GF-D8 (cell line): ENCODE results near the gene ZFYVE21.

ENCODE experiments used
- DNase-seq: peaks from one replicate; lab custom pipeline; 2025; lab: John Stamatoyannopoulos, UW

Gene ZFYVE21

DNA sequence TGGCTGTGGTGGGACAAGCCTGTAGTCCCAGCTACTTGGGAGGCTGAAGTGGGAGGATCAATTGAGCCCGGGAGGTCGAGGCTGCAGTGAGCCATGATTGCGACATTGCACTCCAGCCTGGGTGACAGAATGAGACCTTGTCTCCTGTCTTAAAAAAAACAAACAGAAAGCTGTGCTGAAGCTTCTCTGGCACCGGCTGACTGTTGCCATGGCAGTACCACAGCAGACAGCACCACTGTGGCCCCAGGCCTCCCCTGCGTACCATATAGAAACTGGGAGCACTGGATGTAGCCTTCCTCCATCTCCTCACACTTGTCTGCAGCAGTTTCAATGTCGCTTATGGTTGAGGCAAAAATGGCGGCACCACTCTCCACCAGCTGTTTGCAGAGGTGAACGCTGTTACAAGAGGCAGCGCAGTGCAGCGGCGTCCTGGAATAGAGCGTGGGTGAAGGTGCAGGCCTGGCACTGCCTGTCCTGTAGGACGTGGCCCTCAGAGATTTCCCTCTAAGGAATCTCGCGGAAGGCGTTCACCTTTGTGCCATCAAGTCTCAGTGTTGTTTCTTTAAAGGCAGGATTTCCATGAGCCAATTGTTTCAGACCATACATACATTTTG, 21.9 kb downstream of the ZFYVE21 start:
- DNase-seq, result no peak

DNA sequence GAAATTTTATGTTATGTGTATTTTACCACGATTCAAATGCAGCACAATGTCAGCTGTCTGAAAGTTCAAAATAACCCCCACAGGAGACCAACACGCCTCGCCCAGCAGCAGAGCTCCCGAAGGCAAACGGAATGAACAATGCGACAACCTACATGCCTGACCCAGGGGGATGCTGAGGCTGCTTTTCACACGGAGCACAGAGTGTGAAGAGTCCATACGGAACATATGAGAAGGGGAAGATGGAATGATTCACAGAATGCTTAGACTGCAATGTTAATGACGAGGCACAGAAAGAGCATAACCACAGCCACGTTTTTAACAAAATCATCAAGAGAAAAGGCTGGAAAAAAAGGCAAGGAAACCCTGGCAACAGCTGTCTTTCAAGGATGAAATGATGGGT, 22.6 kb downstream of the ZFYVE21 start:
- DNase-seq, result no peak

DNA sequence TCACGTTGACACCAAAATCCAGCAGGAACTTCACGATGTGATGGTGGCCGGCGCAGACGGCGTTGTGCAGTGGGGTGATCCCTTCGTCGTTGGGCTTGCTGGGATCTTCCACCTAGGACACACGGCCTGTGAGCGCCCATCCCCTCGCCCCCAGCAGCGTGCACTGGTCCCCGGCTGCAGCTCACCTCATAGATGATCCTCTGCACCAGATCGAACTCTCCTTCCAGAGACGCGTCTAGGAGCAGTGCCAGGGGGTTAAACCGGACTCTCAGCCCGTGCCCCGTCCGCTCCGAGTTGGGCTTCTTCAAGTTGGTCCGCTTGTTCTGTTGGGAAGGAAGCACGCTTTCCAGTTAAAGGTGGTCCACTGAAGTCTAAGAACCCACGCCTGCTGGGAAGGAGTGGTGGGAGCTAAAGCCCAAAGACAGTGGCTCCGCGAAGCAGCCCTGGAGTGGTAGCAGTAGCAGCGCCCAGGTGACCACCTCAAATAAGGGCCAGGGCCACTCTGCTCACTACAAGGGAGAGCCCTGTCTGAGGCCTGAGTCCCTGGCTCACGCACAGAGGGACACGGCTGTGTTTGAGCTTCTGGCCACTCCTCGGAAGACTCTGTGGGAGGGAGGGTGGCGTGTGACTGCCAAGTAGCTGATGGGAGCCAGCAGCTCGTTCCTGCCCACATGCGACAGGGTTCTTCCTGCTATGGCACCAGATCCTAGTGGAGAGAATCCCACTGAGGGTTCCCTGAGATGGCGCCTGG, 23.3 kb downstream of the ZFYVE21 start:
- DNase-seq, result no peak

DNA sequence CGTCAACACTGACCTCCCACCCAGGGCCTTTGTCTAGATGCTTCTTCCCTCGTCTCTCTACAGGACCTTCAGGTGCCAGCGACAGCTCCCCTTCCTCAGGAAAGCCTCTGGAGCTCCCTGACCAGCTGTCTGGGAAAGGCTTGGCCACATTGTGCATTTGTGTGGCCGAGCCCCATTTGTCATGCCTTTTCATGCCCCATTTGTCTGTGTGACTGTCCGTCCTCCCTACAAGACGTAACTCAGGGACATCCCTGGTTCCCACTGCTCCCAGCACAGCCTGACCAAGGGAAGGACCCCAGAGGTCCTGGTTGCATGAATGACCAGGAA, 23.8 kb downstream of the ZFYVE21 start:
- no peak for DNase-seq

DNA sequence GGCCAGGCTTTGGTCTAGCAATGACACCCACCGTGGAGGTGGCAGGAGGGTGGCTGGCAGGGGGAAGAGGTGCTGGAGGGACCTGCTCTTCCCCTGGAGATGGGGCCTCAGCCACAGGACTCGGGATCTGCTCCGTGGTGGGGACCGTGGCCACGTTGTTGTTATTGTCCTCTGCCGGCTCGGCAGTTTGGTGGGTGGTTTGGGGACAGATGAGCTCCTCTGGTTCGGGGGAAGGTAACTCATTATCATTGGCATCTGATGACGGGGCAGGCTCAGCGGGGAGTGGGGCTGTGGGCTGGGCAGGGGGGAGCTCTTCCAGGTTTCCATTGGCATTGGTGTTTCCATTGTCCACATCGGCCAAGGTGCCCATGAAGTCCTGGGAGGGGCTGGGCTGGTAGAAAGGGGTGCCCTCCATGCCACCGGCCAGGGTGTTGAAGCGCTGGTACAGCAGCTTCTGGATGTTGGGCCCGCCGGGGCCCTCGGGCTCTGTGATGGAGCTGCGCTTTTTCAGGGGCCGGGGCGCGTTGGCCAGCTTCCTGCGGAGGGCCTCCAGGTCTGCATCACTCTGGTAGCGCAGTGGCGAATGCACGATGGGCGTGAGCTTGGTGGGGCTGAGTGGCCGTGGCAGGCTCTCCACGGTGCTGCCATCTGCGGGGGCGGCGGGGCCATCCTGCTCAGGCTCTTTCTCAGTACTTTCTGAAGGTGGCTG, 24.3 kb downstream of the ZFYVE21 start:
- DNase-seq, result no peak

DNA sequence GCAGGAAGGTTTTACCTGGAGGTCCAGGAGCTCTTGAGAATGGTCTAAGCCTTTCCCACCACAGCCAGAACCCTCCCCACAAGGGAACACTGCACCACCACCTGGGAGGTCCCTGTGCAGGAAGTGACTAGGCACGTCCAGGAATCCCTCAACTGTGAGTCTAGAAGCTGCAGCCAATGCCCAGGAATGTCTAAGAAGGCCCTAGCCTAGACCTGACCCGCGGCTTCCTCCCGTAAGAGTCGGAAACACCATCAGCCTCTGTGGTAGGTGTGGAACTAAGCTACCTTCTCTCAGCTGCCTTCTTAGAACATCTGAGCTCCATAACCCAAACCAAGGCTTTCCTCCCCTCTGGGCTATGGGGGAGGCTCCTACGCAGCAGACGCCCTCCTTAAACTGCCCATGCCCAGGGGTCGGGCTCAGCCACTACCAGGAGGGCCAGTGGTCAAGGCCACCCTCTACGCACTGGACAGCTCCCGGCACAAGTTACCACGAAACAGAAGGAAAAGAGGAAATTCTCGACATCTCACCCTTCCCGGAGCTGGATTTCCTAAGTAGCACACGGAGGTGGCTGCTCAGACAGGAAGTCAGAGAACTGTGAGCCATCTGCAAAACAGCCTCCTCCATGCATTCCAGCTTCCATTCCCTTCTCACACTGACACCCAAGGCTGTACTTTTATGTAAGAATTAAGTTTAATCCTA, 25.5 kb downstream of the ZFYVE21 start:
- DNase-seq, result no peak

DNA sequence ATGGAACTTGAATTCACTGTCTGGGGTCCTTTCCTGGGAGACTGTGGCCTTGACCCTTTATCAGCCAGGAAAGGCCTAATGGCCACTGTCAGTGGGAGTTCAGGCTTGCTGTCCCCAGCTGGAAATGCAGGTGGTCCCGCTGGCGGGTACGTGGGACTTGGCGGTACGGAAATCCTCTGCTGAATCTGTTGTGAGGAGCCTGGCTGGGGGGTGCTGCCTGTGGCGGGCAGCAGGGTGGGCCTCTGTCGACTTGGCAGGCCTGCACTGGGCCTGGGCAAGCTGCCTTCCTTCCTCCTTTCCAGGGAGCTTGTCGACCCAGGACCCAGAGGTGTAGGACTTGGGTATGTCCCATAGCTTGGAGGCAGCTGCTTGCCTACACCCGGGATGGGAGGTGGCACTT, 26.3 kb downstream of the ZFYVE21 start:
- DNase-seq, result no peak

DNA sequence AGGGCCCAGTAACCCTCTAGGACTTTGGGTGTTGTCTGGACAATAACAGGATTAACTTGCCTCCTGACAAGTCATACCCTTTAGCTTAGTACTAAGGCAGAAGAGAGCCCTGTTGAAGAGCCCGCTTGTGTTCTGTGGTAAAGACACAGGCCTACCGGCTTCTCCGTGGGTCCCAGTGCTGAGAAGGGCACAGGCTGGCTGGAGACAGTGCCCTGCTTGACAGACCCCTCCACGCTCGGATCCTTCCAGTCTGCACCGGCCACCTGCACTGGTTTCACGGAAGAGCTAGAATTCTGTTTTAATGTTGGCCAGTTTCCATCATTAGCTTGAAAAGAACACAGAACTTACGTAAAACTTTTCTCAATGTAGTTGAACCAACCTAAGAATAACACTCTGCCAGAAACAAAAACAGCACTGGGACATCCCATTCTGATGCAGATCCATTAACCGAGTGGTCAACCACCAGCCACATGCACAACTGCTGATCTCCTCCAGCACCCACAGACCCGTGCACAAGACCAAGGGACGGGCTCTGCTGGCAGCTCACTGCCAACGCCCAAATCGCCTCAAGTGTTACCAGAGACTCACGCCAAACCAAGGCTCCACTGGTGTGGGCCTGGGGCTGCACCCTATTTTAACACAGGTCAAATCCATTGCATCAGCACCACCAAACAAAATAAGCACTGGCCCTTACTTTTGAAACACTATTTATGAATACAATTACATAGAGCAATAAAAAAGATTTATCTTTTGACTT, 27.1 kb downstream of the ZFYVE21 start:
- DNase-seq, result no peak

DNA sequence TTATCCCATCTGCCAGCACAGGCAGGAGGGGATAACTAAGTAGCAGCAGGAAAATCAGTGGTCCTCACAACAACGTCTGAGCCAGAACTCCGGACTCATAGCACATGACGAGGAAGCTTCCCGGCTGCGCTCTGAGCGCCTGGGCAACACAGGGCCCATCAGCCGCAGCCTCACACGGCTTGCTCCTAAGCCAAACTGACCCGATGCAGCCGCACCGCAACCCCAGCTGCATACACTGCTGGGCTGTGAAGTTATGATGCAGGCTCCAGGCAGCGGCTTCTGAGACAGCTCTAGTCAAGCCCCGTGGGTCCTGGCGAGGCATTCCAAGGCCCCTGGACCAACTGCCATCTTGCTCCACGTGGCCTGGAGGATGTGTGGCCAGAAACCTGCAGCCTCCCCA, 28.1 kb downstream of the ZFYVE21 start:
- no peak for DNase-seq

DNA sequence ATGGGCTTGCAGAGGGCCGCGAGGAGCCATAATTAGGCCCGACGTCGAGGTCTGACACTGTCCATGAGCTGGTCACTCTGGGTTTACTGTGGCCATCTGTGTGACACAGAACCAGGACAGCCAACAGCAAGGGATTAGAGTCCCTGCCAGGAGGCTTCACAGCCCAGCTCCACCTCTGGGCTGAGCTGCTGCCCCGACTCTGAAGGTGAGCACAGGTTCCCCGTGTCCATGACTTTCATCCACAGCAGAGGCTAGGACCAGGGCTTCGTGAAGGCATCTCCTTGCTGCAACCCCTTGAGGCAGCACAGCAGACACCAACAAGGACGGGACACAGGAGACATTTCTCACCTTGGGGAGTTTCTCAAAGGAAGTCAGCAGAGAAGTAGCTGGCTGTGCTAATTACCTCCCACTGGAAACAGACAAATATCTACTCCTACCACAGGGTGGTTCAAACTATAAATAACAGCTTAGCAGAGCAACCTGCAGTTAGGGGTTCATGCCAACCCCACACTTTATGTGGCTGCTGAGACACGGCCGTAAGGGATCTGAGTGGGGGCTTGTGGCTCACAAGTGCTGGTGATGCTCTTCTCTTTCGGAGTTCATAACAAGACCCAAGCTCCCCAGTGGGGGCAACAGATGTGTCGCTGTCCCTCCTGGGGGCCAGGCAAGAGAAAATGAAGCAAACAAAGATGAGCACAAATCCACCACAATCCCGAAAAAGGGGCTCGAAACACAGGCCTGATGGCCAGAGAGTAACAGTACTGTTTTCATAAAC, 29.2 kb downstream of the ZFYVE21 start:
- no peak for DNase-seq

DNA sequence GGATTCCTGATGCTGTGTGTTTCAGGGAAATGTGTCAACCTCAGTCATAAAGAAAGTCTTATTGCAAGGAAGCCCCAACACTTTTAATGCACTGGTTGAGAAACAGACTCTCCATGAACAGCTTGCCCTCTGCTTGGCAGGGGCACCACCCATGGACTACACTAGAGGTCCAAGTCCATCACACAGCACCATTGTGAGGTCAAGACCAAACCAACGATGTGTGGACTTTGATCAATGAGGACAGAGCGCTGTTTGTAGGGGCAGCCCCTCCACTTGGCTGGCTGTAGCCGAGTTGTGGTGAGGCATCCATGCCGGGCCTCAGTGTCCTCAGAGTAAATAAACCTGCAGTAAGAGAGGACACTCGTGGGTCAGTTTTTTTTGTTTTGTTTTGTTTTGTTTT, 29.8 kb downstream of the ZFYVE21 start:
- no peak for DNase-seq

DNA sequence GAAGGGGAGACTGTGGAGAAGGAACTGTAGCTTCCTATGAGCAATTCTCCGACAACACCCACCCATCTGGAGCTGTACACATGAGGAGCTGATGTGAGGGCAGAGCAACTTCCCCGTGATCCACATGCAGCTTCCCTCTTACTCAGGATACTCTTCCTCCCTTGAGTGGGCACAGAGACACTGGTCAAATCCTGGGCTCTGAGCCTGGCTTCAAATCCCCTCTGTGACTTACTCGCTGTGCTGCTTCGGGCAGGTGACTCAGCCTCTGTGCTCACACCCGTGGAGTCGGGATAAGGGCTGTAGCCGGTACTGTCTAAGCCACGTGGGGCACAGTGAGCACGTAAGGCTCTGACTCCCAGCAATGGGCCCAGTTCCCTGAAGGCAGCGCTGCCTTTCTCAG, 31.1 kb downstream of the ZFYVE21 start:
- no peak for DNase-seq

DNA sequence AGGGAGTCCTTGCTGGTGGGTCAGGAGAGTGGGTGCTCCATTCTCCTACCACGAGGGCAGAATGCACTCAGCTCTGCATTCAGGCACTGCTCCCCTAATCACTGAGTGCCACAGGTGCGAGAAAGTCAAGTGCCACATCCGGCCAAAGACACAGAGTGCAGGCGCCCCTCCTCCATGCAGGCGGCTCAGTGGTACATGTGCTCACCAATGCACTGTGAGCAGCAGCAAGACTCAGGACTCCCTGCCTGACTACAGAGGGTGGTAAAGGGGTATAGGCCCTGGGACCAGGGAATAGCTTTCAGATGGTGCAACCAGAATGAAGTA, 32.9 kb downstream of the ZFYVE21 start:
- no peak for DNase-seq

DNA sequence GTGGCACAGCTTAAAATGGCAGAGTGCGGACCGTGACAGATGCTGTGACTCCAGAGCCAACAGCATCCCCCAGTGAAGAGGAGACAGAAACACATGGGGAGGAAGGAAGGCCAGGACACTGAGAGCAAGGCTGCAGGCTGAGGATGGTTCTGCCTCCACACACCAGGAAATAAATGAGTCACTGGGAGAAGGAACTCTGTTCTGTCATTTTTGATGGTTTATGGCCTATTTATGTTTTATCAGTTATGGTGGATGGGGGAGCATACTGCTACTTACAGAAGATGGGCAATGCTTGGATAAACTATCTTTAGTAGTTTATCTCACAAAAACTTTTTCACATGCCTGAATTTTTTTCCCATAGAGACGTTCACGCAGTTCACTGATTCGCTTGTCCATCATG, 33.8 kb downstream of the ZFYVE21 start:
- no peak for DNase-seq

DNA sequence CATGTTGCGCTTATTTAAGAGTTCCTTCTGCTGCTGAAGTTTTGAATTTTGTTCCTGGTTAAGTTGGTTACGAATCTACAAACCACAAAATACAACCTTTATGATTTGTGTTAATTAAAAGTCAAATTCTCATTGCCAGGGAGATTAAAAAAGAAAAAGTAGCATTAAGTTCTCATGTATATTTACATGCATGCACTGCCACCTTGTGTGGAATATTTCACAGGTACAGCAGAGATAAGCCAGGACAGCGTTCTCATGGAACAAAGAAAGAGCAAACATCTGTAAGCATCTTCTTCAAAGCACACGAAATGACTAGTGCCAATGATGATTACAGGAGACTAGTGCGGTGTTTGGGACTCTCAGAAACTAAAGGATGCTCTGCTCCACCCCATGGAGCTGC, 34.2 kb downstream of the ZFYVE21 start:
- no peak for DNase-seq

DNA sequence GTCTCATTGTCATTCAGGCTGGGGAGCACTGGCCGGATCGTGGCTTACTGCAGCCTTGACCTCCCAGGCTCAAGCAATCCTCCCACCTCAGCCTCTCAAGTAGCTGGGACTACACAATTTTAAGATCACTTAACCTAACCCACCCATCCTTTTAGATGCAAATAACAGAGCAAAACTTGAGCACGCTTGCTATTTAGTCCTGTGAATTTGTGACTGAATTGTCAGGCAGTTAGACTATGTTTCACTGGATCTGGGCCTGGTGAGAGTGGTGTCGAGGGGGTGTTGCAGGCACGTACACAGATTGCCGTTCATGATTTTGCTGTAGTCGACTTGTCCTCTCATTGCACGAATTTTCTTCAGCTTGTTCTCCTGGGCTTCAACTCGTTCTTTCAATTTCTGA, 38.2 kb downstream of the ZFYVE21 start:
- no peak for DNase-seq

DNA sequence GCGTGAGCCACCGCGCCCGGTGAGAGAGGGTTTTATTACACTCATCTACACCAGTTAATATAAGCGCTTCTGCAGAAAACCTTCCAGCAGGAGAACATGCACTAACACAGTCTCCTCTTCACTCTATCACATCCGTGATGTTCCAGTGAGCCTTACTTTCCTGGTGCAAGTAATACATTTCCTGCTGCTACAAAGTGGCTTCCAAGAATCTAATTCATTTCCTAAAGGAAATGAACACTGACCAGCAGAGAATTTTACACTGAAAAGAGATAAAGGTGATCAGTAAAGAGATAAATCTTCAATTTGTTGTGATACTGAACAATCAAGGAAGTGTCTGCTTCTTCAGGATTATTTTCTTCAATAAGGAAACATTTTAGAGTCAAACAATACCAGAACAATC, 39.5 kb downstream of the ZFYVE21 start:
- no peak for DNase-seq

DNA sequence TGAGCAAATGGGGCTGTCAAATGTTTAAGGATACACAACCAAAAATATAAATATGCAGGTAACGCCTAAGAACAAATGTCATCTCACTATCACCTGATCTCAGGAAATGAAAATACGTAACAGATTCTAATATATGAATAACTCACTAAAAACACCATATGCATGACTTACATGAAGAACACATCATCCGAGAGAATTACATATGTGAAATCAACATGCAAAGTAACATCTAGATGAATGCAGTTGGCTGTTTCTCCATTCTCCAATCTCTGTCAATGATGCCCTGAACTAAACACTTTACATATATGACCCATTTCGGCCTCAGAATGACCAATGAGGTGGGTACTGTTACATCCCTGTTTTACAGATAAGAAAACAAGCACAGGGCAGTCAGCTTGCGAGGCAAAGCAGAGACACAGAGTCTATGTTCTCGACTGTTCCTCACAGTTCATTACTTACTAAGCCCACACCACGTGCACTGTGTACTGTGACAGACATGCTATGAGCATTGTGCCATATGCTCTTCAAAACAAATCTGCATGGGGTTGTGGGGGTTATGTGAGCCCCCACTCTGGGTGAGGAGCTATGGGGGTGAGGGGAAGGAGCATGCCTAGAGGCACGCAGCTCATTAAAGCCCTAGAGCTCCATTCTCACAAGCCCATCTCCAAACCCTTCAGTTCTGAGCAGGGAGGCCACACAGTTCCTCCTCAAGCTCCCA, 42.6 kb downstream of the ZFYVE21 start:
- DNase-seq, result no peak

DNA sequence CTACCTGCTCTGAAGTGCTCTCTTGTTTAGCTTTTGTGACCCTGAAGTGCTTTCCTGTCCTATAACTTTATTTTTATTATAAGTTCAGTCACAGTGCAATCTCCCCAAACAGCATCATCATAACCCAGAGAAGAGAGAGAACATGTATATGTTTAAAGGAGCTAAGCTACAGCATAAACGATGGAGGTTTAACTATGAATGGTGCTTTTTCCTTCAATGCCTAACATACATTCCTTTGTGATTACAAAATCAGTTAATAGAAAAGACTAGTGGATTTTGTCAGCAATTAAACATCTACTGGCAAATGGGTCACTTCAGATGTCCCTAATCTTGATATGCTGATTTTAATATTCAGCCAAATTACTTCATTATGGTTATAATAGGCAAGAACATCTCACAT, 46.4 kb downstream of the ZFYVE21 start:
- no peak for DNase-seq

DNA sequence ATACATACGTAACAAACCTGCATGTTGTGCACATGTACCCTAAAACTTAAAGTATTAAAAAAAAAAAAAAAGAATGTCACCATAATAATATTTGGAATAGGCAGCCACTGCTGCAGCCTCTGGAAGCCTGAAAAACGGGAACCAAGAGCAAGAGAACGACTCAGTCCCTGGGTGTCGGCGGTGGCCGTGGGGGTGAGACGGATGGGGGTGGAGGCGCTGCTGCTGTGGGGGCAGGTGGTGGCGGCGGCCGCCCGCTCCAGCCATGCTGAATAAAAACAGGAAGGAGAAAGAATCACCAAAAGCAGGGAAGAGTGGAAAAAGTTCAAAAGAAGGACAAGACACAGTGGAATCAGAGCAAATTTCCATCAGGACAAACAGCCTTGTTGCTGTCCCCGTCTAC, 46.9 kb downstream of the ZFYVE21 start:
- no peak for DNase-seq
